GM10847 (cell line): ENCODE measurements around the gene PTPN4.

Experiments
- POLR2A ChIP-seq: IDR thresholded peaks from 2 replicates; pipeline ENCODE4 v1.6.1; 2011; ENCODE audit not compliant: insufficient read length; ENCODE audit errors: extremely low read depth

Gene PTPN4

GRCh38 chr2:119841550-119841949 lies 81.8 kb downstream of the PTPN4 start:
- no peak for TF ChIP-seq POLR2A

- TF ChIP-seq POLR2A: no peak
These were observed 86.3 kb downstream of the PTPN4 start for GRCh38 chr2:119846021-119846420.

GRCh38 chr2:119849838-119850565 lies 90.3 kb downstream of the PTPN4 start:
- no peak for TF ChIP-seq POLR2A

DNA sequence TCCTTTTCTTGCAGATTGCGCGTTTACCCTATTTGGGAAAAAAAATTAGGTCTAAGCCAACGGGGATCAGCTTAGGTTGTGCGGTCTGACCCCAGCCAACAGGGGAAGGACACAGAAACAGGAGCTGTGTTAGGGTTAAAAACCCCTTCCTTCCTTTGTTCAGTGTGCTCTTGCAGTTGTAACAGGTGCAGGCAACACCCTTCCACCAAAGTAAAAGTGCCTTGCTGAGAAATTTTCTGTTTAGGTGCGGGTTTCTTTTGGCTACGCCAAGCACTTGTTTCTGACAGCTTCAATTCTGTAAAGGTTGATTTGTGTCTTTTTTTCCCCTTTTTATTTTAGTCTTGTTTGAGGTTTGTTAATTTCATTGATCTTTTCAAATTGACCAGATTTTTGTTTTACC lies 92.5 kb downstream of the PTPN4 start:
- TF ChIP-seq POLR2A: no peak

- TF ChIP-seq POLR2A: no peak
These were observed 94.2 kb downstream of the PTPN4 start for GRCh38 chr2:119853777-119854399.

- no peak for TF ChIP-seq POLR2A
These were observed 96.8 kb downstream of the PTPN4 start for GRCh38 chr2:119856469-119856901.

- TF ChIP-seq POLR2A: no peak
These were observed 98.0 kb downstream of the PTPN4 start for GRCh38 chr2:119857742-119858141.

DNA sequence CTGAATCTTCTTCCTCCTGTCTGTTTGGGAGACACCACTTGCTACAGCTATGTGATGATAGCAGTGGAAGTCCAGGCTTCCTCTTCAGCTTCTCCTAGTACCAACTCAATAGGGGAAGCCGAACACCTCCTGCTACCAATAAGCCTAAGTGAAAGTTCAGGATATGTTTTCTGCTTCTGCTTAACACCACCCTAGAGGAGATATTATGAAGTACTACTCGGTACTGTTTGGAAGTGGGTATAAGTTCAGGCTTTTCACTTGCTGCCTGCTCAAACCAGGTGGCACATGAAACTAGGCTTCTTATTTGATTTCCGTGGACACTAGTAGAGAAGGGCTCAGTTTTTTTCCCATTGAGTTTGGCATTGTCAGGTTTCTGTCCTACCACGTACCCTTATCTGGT lies 99.8 kb downstream of the PTPN4 start:
- TF ChIP-seq POLR2A: no peak

GRCh38 chr2:119860924-119861323 lies 101.2 kb downstream of the PTPN4 start:
- no peak for TF ChIP-seq POLR2A

DNA sequence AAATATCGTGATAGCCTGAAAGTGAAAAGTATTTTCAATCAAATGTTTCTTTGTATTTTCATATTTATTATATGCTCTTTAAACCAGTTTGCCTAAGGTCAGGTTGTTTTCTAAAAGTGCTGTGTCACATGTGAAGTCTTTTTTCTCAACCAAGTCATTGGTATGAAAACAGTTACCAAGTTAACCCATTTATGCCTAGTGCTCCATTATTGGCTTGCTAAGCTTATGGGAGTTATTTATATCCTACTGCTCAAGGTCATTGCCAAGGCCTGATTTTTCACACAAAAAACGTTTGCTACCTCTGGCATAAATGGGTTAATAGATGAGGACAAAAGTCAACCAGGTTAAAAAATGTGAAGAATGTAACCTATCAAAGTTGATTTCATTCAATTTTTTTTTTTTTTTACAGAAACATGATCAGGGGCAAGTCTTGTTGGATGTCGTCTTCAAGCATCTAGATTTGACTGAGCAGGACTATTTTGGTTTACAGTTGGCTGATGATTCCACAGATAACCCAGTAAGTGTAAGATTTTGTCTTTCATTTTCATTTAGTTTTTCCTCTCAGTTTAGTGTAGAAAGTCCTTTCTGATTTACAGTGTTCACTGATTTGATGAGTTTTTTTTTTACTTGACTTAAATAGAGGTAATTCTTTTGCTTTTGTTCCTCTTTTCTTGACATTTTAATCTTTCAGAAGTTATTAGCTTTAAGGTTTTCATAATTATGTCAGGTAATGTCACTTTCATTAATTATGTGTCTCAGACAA lies 102.6 kb downstream of the PTPN4 start:
- TF ChIP-seq POLR2A: no peak

DNA sequence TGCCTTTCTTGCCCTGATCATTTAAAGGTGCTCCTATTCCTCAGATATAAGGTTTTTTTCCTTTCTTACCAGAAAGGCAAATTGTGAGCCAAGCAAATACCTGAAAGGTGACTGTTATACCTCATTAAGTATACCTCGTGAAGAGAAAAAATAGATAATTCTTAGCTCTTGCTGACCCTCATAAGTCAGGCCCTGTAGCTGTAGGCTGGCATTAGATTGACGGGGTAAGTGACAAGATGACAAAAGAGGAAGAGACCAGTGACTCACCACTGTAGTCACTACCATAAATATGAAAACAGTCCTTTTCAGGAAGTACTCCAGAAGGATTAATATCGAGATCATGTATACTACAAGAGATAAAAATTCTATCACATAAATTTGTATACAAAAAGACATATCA lies 104.6 kb downstream of the PTPN4 start:
- no peak for TF ChIP-seq POLR2A

- TF ChIP-seq POLR2A: no peak
These were observed 112.0 kb downstream of the PTPN4 start for GRCh38 chr2:119871725-119872124.

GRCh38 chr2:119873350-119874315 lies 113.9 kb downstream of the PTPN4 start:
- TF ChIP-seq POLR2A: no peak

DNA sequence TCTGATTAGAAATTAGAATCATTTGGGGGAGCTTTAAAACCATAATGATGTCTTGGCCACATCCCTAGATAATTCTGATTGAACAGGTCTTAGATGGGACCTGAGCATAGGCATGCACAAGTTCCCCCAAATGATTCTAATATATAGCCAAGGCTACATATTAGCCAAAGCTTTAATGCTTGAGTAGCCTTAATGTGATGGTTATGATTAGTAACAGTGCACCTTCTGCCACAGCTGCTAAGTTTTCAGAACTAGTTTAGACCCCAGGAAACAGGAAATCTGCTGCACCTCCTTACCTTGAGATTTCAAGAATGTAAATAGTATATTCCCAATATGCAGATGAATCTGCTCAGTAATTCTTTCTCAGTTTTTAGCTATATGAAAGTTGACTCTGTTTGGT lies 119.8 kb downstream of the PTPN4 start:
- TF ChIP-seq POLR2A: no peak

DNA sequence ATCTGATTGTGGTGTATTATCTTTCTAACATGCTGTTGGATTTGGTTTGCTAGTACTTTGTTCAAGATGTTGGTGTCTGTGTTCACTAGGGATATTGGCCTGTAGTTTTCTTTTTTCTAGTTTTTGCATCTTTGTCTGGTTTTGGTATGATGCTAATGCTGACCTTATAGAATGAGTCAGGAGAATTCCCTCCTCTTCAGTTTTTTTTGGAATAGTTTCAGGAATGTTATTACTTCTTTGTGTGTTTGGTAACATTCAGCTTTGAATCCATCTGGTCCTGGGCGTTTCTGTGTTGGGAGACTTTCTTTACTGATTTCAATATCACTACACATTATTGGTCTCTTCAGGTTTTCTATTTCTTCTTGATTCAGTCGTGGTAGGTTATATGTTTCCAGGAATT lies 129.0 kb downstream of the PTPN4 start:
- no peak for TF ChIP-seq POLR2A
